Lower lobe of right lung (tissue), 2 donors: Measurements from ENCODE around the gene VPS45. TPM values are rescaled to one million over a fixed set of nuclear protein-coding genes. Genes with fewer than 3 reads are reported as not detected.
"Not testable (repeated sequence)": the region's sequence is repeated elsewhere in the genome, so short reads cannot be mapped to it uniquely, and the experiment has no call there.

Experiments
- ATAC-seq, 2 donors: fragments of 200-7000 bp; cut with Tn5 transposase; one replicate each; pipeline ENCODE4 v1.9.1; 2020 to 2022; ENCODE audit warnings: mild to moderate bottlenecking in 2 of 2, moderate library complexity in 2 of 2
- DNase-seq: peaks from one replicate; pipeline ENCODE4 v3.0.0-alpha.2; 2020
- H3K27ac ChIP-seq: fragments of 200-600 bp; one replicate; pipeline ENCODE4 v1.8.0; 2022
- H3K27me3 ChIP-seq: fragments of 200-600 bp; one replicate; pipeline ENCODE4 v1.8.0; 2022; ENCODE audit warnings: low read depth
- H3K36me3 ChIP-seq: fragments of 200-600 bp; one replicate; pipeline ENCODE4 v1.8.0; 2022; ENCODE audit warnings: mild to moderate bottlenecking
- H3K4me1 ChIP-seq: fragments of 200-600 bp; one replicate; pipeline ENCODE4 v1.8.0; 2022
- H3K4me3 ChIP-seq: fragments of 200-600 bp; one replicate; pipeline ENCODE4 v1.8.0; 2022; ENCODE audit warnings: mild to moderate bottlenecking
- H3K9me3 ChIP-seq: fragments of 200-600 bp; one replicate; pipeline ENCODE4 v1.8.0; 2022
- intact Hi-C: fragments of 100-400 bp; cut with DNase I; formaldehyde crosslinking; loops from one replicate; pipeline ENCODE4 v1.11.0; 2022
- total RNA-seq: library from RNA; stranded (reverse); fragmentation: NEBNext Ultra II Directional; extraction: Animal tissue kit (Norgen Biotek cat#: 25700); gene quantifications from one replicate; pipeline ENCODE4 v1.2.1, GENCODE V29; 2021
- TF ChIP-seq, protein P1 (sequence below): fragments of 200-600 bp; IDR thresholded peaks from one replicate; pipeline ENCODE4 v1.8.0; 2022; ENCODE audit warnings: antibody characterized with exemption, mild to moderate bottlenecking
- donor health status: DM: no; HTN: yes; CAD: no; lungs with severe emphysema.

The VPS45 gene
- total RNA-seq, 1 donor from 2014 or later = 36.1 TPM

DNA sequence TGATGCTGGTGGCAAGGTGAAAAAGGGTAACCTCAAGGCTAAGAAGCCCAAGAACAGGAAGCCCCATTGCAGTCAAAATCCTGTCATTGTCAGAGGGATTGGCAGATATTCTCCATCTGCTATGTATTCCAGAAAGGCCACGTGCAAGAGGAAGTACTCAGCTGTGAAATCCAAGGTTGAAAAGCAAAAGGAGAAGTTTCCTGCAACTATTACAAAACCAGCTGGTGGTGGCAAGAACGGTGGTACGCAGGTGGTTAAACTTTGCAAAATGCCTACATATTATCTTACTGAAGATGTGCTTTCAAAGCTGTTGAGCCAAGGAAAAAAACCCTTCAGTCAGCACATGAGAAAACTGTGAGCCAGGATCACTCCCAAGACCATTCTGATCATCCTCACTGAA, 13.7 kb upstream of the VPS45 start:
- no peak overlapping the region for H3K4me3 ChIP-seq
- H3K27me3 ChIP-seq = no peaks in the 10 kb centered on the region
- intact Hi-C loops = no loop called here
- H3K27ac ChIP-seq = no peak overlapping the region
- TF ChIP-seq, protein P1, sequence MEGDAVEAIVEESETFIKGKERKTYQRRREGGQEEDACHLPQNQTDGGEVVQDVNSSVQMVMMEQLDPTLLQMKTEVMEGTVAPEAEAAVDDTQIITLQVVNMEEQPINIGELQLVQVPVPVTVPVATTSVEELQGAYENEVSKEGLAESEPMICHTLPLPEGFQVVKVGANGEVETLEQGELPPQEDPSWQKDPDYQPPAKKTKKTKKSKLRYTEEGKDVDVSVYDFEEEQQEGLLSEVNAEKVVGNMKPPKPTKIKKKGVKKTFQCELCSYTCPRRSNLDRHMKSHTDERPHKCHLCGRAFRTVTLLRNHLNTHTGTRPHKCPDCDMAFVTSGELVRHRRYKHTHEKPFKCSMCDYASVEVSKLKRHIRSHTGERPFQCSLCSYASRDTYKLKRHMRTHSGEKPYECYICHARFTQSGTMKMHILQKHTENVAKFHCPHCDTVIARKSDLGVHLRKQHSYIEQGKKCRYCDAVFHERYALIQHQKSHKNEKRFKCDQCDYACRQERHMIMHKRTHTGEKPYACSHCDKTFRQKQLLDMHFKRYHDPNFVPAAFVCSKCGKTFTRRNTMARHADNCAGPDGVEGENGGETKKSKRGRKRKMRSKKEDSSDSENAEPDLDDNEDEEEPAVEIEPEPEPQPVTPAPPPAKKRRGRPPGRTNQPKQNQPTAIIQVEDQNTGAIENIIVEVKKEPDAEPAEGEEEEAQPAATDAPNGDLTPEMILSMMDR = no peak
- H3K9me3 ChIP-seq = no peaks in the 10 kb centered on the region
- H3K4me1 ChIP-seq = peaks cover 7% of the 10 kb centered on the region
- no peak for DNase-seq
- ATAC-seq = no peak
- no peaks in the 10 kb centered on the region for H3K36me3 ChIP-seq

DNA sequence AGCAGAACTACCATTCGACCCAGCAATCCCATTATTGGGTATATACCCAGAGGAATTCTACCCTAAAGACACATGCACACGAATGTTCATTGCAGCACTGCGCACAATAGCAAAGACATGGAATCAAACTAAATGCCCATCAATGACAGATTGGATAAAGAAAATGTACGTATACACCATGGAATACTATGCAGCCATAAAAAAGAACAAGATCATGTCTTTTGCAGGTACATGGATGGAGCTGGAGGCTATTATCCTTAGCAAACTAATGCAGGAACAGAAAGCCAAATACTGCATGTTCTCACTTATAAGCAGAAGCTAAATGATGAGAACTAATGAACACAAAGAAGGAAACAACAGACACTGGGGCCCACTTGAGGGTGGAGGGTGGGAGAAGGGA, 12.1 kb upstream of the VPS45 start:
- H3K36me3 ChIP-seq, ATAC-seq, DNase-seq, H3K27me3 ChIP-seq, H3K27ac ChIP-seq, H3K4me3 ChIP-seq, H3K4me1 ChIP-seq, H3K9me3 ChIP-seq, intact Hi-C loops: not testable (repeated sequence)

DNA sequence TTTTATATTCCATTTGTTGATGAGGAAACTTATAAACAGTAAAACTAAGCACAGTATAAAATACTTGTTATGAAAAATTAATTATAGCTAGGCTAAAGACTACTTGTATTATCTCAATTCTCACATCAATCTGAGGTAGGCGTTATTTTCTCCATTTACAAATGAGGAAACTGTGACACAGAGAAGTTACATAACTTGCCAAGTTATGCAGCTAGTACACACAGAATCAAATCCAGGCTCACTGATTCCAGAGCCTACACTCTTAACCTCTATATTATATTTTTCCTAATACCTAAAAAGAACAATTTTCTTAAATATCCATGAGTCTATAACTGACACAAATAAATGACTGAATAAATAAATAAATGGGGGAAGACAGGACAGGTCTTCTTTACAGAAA, 11.2 kb upstream of the VPS45 start:
- Histone ChIP-seq H3K27ac (no peak overlapping the region), H3K9me3 (no peaks in the 10 kb centered on the region), H3K4me3 (no peak overlapping the region), H3K36me3 (no peaks in the 10 kb centered on the region), H3K4me1 (peaks cover 7% of the 10 kb centered on the region), H3K27me3 (no peaks in the 10 kb centered on the region)
- ATAC-seq (no peak), DNase-seq (no peak)
- TF ChIP-seq, protein P1 = no peak
- intact Hi-C loops = no loop called here

DNA sequence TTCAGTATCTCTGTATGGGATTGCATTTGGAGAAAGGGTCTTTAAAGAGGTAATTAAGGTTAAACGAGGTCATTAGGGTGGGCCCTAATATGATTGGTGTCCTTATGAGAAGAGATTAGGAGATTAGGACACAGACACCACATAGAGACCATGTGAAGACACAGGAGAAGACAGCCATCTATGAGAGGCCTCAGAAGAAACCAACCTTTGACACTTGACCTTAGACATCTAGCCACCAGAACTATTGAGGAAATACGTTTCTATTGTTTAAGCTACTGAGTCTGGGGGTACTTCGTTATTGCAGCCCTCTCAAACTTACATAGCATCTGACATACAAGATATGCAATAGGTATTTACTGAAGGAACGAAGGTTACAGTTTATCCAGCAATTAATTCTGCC, 7.3 kb upstream of the VPS45 start:
- no peaks in the 10 kb centered on the region for H3K36me3 ChIP-seq
- no peak for DNase-seq
- no peak overlapping the region for H3K27ac ChIP-seq
- no peak for ATAC-seq
- H3K27me3 ChIP-seq = no peaks in the 10 kb centered on the region
- peaks cover 7% of the 10 kb centered on the region for H3K4me1 ChIP-seq
- TF ChIP-seq, protein P1 = no peak
- H3K9me3 ChIP-seq = no peaks in the 10 kb centered on the region
- H3K4me3 ChIP-seq = no peak overlapping the region
- intact Hi-C loops = no loop called here

DNA sequence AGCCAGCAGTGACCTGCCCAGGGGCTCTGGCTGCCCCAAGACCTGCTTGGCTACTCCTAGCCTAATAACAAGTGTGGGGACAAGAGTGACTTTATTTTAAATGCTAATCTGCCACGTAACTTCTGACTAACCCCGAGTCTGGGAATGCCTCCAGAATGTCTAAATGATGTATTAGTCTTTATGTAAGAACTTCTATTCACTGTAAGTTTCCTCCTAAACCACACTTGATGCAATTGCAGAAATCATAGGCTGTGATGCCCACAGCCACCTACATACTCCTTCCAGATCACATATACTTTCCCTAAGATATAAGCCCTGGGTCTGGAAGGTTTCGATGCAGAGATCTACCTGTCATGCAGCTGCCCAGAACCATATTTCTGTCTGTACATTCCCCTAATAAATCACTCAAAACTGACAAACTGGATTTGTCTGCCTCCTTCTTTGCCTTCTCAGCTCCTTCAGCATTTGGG, 5.9 kb upstream of the VPS45 start:
- DNase-seq (no peak), ATAC-seq (no peak)
- Histone ChIP-seq H3K4me3 (no peak overlapping the region), H3K9me3 (no peaks in the 10 kb centered on the region), H3K36me3 (no peaks in the 10 kb centered on the region), H3K27ac (no peak overlapping the region), H3K4me1 (peaks cover 17% of the 10 kb centered on the region), H3K27me3 (no peaks in the 10 kb centered on the region)
- TF ChIP-seq, protein P1 = no peak
- intact Hi-C loops = no loop called here

DNA sequence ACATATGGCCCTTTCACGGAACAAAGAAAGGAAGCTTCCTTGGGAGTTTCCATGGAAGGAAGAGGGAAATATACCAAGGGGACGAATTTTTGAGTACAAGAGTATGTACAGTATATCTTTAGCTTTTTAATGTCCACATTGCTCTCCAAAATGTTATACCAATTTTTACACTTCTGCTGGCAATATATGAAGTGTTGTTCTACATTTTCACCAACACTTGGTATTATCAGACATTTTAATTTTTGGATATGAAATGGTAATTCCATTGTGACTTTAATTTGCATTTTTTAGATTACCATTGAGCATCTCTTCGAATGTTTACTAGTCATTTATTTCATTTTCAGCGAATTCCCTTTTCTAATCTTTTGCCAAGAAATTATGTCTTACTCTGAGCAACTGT, 5.5 kb upstream of the VPS45 start:
- no peaks in the 10 kb centered on the region for H3K9me3 ChIP-seq
- H3K27ac ChIP-seq = no peak overlapping the region
- TF ChIP-seq, protein P1 = no peak
- no peaks in the 10 kb centered on the region for H3K36me3 ChIP-seq
- ATAC-seq = no peak
- no peak overlapping the region for H3K4me3 ChIP-seq
- intact Hi-C loops = no loop called here
- DNase-seq = no peak
- H3K27me3 ChIP-seq = no peaks in the 10 kb centered on the region
- H3K4me1 ChIP-seq = peaks cover 13% of the 10 kb centered on the region
